ENCODE measurements around the gene NOVA2. TPM values are rescaled to one million over a fixed set of nuclear protein-coding genes. Genes with fewer than 3 reads are reported as not detected.

NOVA2 gene
- total RNA-seq, 4 donors from 2014 or later: 0.74 to 10.9 (median 3.8) TPM

- ATAC-seq (ENCODE audit: low FRiP score): no peak
- DNase-seq (ENCODE audit: low spot score): no peak
- no peak for TF ChIP-seq CTCF (IDR thresholded peaks at IDR 0.05)
Measured at GRCh38 chr19:45962021-45962420, 11.6 kb downstream of the NOVA2 start.

- ATAC-seq (ENCODE audit: low FRiP score): no peak
- no peak for DNase-seq (ENCODE audit: low spot score)
- TF ChIP-seq CTCF (IDR thresholded peaks at IDR 0.05): no peak
Measured at GRCh38 chr19:45960595-45961235, 12.9 kb downstream of the NOVA2 start.

- TF ChIP-seq CTCF (IDR thresholded peaks at IDR 0.05): no peak
Measured at GRCh38 chr19:45959517-45960025, 14.1 kb downstream of the NOVA2 start.

GRCh38 chr19:45958769-45959516 is 14.7 kb downstream of the NOVA2 start:
- ATAC-seq (ENCODE audit: low FRiP score) (no peak), DNase-seq (ENCODE audit: low spot score) (no peak)
- TF ChIP-seq CTCF (IDR thresholded peaks at IDR 0.05): no peak

More at GRCh38 chr19:45959517-45960025, 14.1 kb downstream of the NOVA2 start:
- no peak for ATAC-seq (ENCODE audit: low FRiP score)
- no peak for DNase-seq (ENCODE audit: low spot score)

GRCh38 chr19:45958320-45958719 is 15.3 kb downstream of the NOVA2 start:
- no peak for DNase-seq (ENCODE audit: low spot score)
- no peak for TF ChIP-seq CTCF (IDR thresholded peaks at IDR 0.05)
- no peak for ATAC-seq (ENCODE audit: low FRiP score)

GRCh38 chr19:45955905-45956608 is 17.6 kb downstream of the NOVA2 start:
- ATAC-seq (ENCODE audit: low FRiP score) (peak; percentile 45), DNase-seq (ENCODE audit: low spot score) (no peak)
- TF ChIP-seq CTCF (IDR thresholded peaks at IDR 0.05): no peak
